ENCODE results near the gene MAN1C1.

Gene MAN1C1

GRCh38 chr1:25616095-25616986 is at the start of gene MAN1C1:
Gene MAN1C1 (plus strand): TSS chr1:25616791. CDS start chr1:25617798, 1,007 bp downstream.
- DNase-seq (ENCODE audit: low spot score) = peak; percentile 88

- DNase-seq (ENCODE audit: low spot score) = no peak
Observed at GRCh38 chr1:25567710-25568089, 48.9 kb upstream of the MAN1C1 start.

GRCh38 chr1:25568090-25568833 is 48.3 kb upstream of the MAN1C1 start:
- no peak for DNase-seq (ENCODE audit: low spot score)

- no peak for DNase-seq (ENCODE audit: low spot score)
Observed at GRCh38 chr1:25568834-25569596, 47.6 kb upstream of the MAN1C1 start.

- no peak for DNase-seq (ENCODE audit: low spot score)
Observed at GRCh38 chr1:25569597-25570396, 46.8 kb upstream of the MAN1C1 start.

GRCh38 chr1:25570798-25571521 is 45.6 kb upstream of the MAN1C1 start:
- no peak for DNase-seq (ENCODE audit: low spot score)

- no peak for DNase-seq (ENCODE audit: low spot score)
Observed at GRCh38 chr1:25571522-25571970, 45.0 kb upstream of the MAN1C1 start.

- DNase-seq (ENCODE audit: low spot score) = no peak
Observed at GRCh38 chr1:25572107-25572506, 44.5 kb upstream of the MAN1C1 start.

GRCh38 chr1:25572708-25573590 is 43.6 kb upstream of the MAN1C1 start:
- peak; percentile 42 for DNase-seq (ENCODE audit: low spot score)

- no peak for DNase-seq (ENCODE audit: low spot score)
Observed at GRCh38 chr1:25573591-25573930, 43.0 kb upstream of the MAN1C1 start.

- no peak for DNase-seq (ENCODE audit: low spot score)
Observed at GRCh38 chr1:25573961-25574360, 42.6 kb upstream of the MAN1C1 start.

- DNase-seq (ENCODE audit: low spot score) = no peak
Observed at GRCh38 chr1:25575191-25575590, 41.4 kb upstream of the MAN1C1 start.

- DNase-seq (ENCODE audit: low spot score) = no peak
Observed at GRCh38 chr1:25576459-25577133, 40.0 kb upstream of the MAN1C1 start.

GRCh38 chr1:25577134-25577920 is 39.3 kb upstream of the MAN1C1 start:
- DNase-seq (ENCODE audit: low spot score) = no peak

GRCh38 chr1:25579292-25580252 is 37.0 kb upstream of the MAN1C1 start:
- no peak for DNase-seq (ENCODE audit: low spot score)

GRCh38 chr1:25580927-25581326 is 35.7 kb upstream of the MAN1C1 start:
- no peak for DNase-seq (ENCODE audit: low spot score)

GRCh38 chr1:25581764-25582163 is 34.8 kb upstream of the MAN1C1 start:
- DNase-seq (ENCODE audit: low spot score) = no peak
